GM19452 (cell line): Measurements from ENCODE around the gene GP9.

ENCODE experiments used
- ATAC-seq: cut with Tn5 transposase; IDR thresholded peaks from one replicate; pipeline ENCODE4 v1.9.1; 2021; ENCODE audit not compliant: unreplicated experiment

Gene GP9

GRCh38 chr3:129060276-129061022 is at the start of gene GP9:
TSS of gene GP9 (plus strand) at chr3:129060779. CDS start at chr3:129061740, 961 bp downstream.
- no peak for ATAC-seq

GRCh38 chr3:129013491-129013891 is 47.1 kb upstream of the GP9 start:
- ATAC-seq: no peak

GRCh38 chr3:129014148-129014547 is 46.4 kb upstream of the GP9 start:
- ATAC-seq: no peak

GRCh38 chr3:129014793-129015345 is 45.7 kb upstream of the GP9 start:
- ATAC-seq: no peak

GRCh38 chr3:129015388-129016105 is 45.0 kb upstream of the GP9 start:
- no peak for ATAC-seq

- no peak for ATAC-seq
Measured at GRCh38 chr3:129016356-129016719, 44.2 kb upstream of the GP9 start.

GRCh38 chr3:129016720-129017483 is 43.7 kb upstream of the GP9 start:
- peak; percentile 78 for ATAC-seq

- no peak for ATAC-seq
Measured at GRCh38 chr3:129017484-129017899, 43.1 kb upstream of the GP9 start.

GRCh38 chr3:129018271-129018670 is 42.3 kb upstream of the GP9 start:
- ATAC-seq: no peak

GRCh38 chr3:129018751-129019150 is 41.8 kb upstream of the GP9 start:
- no peak for ATAC-seq

GRCh38 chr3:129019266-129019665 is 41.3 kb upstream of the GP9 start:
- no peak for ATAC-seq

- ATAC-seq: no peak
Measured at GRCh38 chr3:129020691-129021090, 39.9 kb upstream of the GP9 start.

- no peak for ATAC-seq
Measured at GRCh38 chr3:129021140-129021551, 39.4 kb upstream of the GP9 start.

- no peak for ATAC-seq
Measured at GRCh38 chr3:129022114-129023007, 38.2 kb upstream of the GP9 start.

GRCh38 chr3:129023008-129023358 is 37.6 kb upstream of the GP9 start:
- no peak for ATAC-seq

- no peak for ATAC-seq
Measured at GRCh38 chr3:129023909-129024308, 36.7 kb upstream of the GP9 start.

GRCh38 chr3:129025108-129025507 is 35.5 kb upstream of the GP9 start:
- no peak for ATAC-seq

- no peak for ATAC-seq
Measured at GRCh38 chr3:129025691-129026435, 34.7 kb upstream of the GP9 start.

GRCh38 chr3:129026728-129027543 is 33.6 kb upstream of the GP9 start:
- ATAC-seq: peak; percentile 99
